HG03439 (cell line): ENCODE results near the gene MSANTD4.
"Not testable (repeated sequence)": the region's sequence is repeated elsewhere in the genome, so short reads cannot be mapped to it uniquely, and the experiment has no call there.

Experiments used
- ATAC-seq: cut with Tn5 transposase; IDR thresholded peaks from one replicate; pipeline ENCODE4 v1.9.1; 2021; ENCODE audit warnings: mild to moderate bottlenecking, moderate library complexity; ENCODE audit not compliant: unreplicated experiment

MSANTD4 gene

DNA sequence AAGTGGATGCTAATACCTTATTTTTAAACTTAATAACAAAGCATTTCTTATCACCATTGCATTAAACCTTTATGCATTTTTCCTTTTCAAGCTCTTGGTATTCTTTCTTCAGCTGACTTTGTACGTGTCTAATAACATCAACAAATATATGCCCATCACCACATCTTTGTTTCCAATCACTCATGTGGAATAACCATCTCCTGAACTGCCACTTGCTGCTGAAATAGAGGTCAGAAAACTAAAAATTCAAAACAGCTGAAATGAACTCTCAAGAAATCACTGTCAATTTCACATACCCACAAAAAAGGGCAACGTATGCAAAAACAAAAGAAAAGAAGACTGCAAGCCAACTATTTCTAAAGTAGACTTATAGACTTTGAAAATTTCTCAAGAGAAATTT is 7.4 kb downstream of the MSANTD4 start:
- no peak for ATAC-seq

DNA sequence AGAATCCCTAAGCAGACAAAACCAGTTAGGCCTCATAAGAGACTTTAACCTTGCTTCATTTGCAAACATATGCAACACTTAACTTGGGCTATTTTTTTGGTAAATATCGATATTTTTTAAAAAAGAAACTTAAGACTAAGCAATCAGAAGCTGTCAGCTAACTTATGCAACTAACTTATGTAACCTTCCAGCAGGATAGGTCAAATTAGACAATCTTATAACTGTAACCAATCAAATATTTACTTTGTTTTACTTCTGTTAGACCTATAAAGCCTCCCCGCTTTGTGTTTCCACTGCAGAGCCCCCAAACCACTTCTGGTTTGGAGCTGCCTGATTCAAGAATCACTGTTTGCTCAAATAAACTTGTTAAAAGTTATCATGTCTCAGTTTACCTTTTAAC is 8.0 kb downstream of the MSANTD4 start:
- ATAC-seq: no peak

DNA sequence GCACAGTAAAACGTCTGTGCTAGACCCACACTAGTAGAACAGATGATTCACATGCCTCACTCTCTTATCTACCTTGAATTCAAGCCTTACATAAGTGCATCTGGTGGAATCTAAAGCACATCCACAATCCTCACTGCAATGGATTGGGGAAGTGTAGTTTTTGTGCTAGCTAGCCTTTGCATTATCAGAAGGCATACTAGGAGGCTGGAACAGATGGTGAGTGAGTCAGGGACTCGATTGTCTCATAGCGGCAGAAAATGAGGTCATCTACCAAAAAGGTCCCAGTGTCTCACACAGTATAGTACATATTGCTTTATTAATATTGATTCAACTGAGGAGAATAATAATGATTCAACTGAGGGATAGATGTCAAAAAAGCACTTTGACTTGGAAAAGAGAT is 9.3 kb downstream of the MSANTD4 start:
- ATAC-seq: no peak

DNA sequence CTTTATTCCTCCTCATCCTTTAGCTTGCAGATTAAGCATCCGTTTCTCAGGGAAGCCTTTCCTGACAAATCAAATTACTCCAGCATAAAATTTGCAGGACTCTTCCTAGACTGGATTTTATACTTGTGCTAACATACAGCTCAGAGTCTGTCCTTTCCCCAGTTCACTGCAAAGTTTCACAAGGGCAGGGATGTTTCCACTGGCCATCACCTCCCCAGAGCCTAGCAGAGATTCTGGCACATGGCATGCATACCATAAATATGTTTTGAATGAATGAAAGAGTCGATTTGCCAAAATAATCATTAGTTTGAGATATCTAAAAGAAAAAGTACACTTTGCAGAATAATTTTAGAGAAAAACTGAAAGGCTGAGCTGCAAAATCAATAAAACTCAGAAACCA is 10.6 kb downstream of the MSANTD4 start:
- ATAC-seq: no peak

DNA sequence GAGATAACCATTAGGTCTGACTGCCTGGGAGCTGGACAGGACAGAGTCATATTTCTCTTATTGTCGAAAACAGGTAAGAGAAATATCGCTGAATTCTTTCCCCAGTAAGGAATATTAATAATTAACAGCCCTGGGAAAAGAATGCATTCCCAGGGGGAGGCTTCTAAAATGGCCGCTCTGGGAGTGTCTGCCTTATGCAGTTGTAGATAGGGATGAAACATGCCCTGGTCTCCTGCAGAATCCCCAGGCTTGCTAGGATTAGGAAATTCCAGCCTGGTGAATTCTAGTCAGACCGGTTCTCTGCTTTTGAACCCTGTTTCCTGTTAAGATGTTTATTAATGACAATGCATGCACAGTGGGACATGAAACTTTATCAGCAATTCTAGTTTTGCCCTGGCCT is 18.9 kb downstream of the MSANTD4 start:
- ATAC-seq: not testable (repeated sequence)

DNA sequence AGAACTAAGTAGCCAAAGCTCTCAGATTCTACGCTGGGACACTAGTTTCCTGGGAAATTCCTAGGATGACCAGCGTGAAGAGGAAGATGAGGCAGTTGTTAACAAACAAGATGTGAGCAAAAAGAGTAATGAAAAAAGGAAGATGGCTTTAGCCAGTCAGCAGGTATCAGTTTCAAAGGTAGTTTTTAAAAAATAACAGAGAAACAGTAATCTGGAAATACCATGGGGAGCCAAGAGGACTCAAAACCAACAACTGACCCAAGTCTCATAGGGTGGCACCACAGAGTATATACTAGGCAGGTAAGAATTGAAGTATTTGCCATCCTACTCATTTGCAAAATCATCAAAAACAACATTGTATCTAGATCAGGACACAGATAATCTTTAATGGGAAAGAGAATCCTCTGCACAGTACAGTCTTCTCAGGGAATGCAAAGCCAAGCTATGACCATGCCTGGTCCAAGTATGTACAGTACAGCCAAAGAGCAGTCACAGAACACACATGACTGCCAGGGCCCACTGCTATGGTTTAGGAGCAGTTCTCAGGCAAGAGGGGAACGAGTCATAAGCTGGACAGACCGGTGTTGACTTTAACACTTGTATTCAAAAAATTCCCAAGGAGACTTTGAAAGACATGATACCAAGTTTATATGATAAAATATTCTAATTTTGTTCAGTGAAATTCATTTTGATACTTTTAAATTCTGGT is 20.6 kb downstream of the MSANTD4 start:
- no peak for ATAC-seq

DNA sequence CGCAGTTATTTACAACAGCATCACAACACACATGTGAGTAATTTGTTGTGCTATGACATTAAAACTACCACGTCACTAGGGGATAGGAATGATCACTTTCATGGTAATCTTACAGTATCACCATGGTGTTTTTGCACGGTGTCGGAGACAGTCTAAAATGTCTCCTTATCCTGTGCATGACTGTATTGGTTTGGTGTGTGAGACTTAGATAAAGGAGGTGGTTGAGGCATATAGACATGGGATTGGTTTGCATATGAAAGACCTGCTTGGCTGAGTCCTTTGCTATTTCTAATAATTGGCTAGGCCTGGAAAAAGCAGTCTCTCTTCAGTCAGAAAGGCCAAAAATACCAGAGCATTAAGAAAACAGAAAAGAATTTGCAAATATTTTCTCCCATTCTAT is 30.2 kb downstream of the MSANTD4 start:
- ATAC-seq: no peak

DNA sequence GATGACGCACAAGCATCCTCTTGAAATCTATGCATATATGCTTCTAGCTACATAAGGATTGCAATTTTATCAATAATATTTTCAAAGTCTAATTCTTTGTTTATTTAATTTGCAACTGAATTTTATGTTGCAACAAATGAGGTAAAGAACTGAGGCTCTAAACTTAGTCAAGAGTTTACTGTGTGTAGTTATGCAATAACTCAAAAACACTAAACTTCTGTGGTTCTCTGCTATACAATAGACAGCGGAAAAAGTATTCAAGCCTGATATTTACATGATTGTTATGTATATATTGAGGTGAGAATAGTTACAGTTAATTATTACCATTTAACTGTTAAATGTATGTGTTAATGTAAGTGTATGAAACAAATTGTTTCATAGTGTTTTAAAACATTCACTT is 32.9 kb downstream of the MSANTD4 start:
- no peak for ATAC-seq

DNA sequence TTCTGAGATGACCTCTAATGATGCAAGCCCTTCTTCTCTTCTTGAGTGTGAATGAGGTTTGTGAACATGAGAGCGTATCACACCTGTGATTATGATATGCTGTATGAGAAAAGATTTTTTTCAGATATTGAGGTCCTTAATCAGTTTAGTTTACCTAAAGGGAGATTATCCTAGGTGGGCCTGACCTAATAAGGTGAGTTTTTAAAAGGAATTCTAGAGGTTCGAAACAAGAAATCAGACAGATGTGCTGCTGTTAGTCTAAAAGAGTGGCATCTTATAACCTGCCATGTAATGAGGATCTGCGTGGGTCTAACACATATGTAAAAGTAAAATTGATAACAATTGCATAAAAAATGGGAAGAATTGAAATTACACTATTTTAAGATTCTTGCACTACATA is 33.8 kb downstream of the MSANTD4 start:
- no peak for ATAC-seq

DNA sequence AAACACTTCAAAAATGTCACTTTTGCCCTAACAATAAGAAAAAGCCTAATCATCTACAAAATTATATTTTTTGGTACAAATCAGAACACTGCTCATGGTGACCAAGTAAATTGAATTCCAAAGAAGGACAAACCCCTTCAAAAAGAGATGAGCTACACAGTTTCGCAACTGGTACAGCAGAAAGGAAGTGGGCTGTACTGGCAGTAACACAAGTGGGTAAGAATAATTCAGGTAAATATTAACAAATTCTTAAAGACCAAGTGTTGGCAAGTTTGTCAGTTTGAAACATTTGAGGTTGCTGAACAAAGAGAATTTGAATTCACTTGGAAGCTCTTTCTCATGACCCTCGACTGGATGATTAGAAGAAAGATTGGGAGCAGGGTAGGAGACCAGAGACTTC is 35.5 kb downstream of the MSANTD4 start:
- ATAC-seq: no peak

DNA sequence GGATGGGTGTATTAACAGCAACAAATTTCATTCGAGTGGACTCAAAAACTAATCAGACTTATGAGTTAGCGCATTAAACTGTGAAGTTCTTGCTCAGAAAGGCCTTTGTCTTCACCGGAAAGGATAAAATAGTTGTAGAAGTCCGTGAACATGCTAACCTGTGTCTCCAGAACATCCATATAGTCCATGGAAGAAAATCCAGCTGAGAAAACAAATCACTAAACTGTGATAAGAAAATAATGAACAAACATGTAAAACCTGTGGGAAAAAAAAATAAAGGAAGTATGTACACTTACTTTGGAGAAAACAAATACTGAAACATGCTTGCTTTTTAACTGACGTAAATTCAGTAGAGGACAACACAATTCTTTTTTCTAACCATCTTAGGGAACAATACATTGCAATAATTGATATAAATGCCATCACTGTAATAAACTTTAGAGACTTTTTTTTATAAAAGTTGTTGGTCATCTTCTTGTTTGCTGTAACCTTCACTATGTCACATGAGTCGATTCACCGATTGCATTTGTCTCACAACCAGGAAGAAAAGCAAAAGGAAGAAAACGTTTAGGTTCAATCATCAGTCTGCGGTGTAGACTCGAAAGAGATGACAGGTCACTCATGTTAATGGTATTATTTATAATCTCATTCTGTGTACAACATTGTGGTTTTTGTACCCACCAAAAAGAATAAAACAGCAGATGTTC is 41.9 kb downstream of the MSANTD4 start:
- no peak for ATAC-seq

DNA sequence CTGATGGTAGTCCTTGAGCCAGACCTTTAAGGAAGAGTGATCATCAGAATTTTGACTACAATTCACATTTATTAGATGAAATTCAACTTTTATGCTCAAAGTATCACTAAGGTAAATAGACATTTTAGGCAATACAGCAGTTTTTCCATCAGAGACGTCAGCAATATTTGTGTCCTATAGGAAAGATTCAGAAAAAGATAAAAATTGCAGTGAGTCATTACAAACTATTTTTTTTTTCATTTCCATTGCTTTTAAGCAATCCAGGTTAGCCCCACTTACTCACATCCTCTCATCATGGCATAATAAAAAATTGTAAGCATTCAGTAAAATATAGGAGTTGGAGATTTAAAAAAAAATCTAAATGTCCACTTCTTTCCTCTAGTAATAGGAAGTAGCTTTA is 46.9 kb downstream of the MSANTD4 start:
- no peak for ATAC-seq

DNA sequence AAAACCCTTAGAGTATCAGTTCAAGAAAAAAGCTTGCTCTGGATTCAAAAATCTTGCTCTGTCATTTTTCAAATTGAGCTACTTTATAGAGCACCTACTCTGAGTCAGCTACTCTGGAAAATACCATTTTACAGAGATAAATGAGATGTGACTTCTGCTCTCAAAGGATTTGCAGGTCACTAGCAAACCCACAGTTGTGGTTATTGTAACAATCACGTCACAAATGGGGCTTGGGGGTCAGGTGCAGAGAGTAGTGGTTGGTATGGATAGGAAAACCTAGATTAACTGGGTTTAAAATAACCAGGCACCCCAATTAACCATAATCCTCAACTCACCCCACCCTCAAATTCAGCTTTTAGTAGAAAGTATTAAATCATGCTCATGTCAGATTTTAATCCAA is 52.3 kb downstream of the MSANTD4 start:
- no peak for ATAC-seq

DNA sequence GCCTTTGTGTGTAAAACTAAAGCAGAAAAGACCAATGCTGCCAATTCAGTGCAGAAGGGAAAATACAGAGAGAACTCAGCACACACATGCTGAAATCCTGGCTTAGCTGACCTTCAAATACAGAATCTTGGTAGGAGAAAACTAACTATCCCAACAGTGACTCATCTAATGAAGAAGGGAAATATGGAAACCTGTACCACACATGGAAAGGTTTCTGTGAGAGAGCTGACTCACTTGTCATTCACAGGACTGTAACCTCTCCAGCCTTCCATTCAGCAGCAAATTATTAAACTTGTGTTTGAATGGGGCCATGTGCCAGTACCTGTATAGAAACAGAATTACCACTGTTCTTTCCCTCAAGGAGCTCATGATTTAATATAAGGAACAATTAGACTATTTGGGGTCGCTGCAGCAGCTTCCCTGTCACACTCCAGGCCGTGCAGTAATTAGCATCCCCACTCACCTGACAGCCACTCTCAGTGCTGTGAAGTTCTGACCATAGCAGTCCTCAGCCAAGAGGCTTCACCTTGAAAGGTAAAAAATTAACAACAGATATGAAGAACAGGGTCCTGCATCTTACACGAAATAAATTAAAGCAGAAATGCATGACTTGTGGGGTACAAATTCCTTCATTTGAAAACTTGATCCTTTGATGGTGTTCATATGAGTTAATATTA is 53.9 kb downstream of the MSANTD4 start:
- ATAC-seq: no peak

DNA sequence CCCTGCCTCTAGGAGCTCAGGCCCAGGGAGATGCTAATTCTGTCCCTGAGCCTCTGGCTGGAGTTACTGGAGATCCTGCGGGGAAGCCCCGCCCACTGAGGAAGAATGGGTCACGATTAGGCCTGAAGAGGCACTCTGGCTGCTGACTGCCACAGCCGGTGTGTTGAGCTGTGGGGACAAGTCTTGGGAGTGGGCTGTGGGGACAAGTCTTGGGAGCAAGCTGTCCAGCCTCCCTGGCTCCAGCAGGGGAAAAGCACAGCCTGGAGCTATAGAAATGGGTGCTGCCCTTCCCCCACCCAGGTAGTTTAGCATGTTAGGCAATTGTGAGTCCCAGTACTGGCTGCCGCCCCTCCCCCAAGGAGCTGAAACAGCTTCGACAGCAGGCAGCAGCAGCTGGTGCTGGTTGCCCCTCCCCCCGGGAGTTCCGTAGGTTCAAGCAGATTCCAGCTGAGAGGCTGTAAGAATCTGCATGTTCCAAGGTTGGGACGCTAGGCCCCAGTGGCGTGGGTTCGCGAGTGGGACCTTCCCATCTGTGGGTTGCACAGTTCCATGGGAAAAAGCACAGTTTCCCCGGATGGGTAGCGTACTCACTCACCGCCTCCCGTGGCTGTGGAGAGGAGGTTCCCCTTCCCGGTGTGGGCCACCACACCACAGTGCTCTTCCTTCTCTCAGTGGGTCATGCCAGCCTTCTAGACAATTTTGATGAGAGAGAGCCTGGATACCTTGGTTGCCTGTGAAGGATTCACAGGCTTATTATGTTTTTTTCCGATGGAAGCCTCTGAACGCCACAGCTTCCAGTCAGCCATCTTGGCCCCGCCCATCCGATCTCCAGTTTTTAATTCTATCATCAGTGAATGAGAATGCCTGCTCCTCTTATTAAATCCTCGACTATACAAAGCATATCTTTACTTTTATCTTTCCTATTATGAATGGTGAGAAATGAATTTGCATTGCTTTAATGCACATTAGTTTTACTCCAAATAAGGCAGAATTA is 61.5 kb downstream of the MSANTD4 start:
- no peak for ATAC-seq
